Panc1 (cell line): ENCODE results near the gene AP1S1. TPM values are rescaled to one million over a fixed set of nuclear protein-coding genes. Genes with fewer than 3 reads are reported as not detected.
A peak's percentile ranks its signal among the peaks of the same experiment; 100 is the strongest.

Experiments used
- ATAC-seq: fragments of 200-7000 bp; cut with Tn5 transposase; 2 replicates; pipeline ENCODE4 v1.9.1; 2020; ENCODE audit warnings: mild to moderate bottlenecking, moderate library complexity
- BruUV-seq: library from RNA; stranded (reverse); fragments of 400-500 nt; replicated peaks from 2 replicates; lab custom pipeline; 2021; lab: Mats Ljungman, UMichigan
- CTCF ChIA-PET: fragments of 300-600 bp; sonication (Branson Sonifier 250); formaldehyde crosslinking; loops from one replicate; lab custom pipeline; 2022; ENCODE audit warnings: antibody characterized with exemption; lab: Charles Lee
- POLR2A ChIA-PET: fragments of 300-600 bp; sonication (Branson Sonifier 250); formaldehyde crosslinking; loops from one replicate; lab custom pipeline; 2022; ENCODE audit warnings: antibody characterized with exemption; lab: Charles Lee
- DNase-seq: peaks from one replicate; pipeline ENCODE4 v3.0.0-alpha.2; 2010; ENCODE audit warnings: low read depth, low spot score
- H3K27ac ChIP-seq: 2 replicates; pipeline ENCODE4 v1.5.1; 2011; ENCODE audit warnings: mild to moderate bottlenecking, low read length, inconsistent platforms
- H3K27me3 ChIP-seq: fragments of 200-500 bp; sonication (Bioruptor generic); 2 replicates; pipeline ENCODE4 v1.6.0; 2014; ENCODE audit warnings: low read length, inconsistent platforms; ENCODE audit not compliant: control insufficient read depth, insufficient read depth
- H3K36me3 ChIP-seq: fragments of 200-500 bp; sonication (Bioruptor generic); 2 replicates; pipeline ENCODE4 v1.5.1; 2014; ENCODE audit warnings: inconsistent platforms, mild to moderate bottlenecking, low read length, moderate library complexity; ENCODE audit not compliant: control insufficient read depth, insufficient read depth
- H3K4me1 ChIP-seq: 2 replicates; pipeline ENCODE4 v1.5.1; 2011; ENCODE audit warnings: inconsistent platforms, mild to moderate bottlenecking, low read length, moderate library complexity; ENCODE audit not compliant: control insufficient read depth, insufficient read depth
- H3K4me3 ChIP-seq, 2 experiments: 2 replicates each; pipeline ENCODE4 v1.5.1; 2011 to 2012; ENCODE audit warnings: low read depth in 2 of 2, low read length in 2 of 2, mild to moderate bottlenecking in 2 of 2, inconsistent platforms in 1 of 2, moderate library complexity in 1 of 2
- H3K9me3 ChIP-seq: fragments of 200-500 bp; sonication (Bioruptor generic); 2 replicates; pipeline ENCODE4 v1.5.1; 2014; ENCODE audit warnings: low read depth, mild to moderate bottlenecking, inconsistent platforms, low read length, moderate library complexity; ENCODE audit not compliant: control insufficient read depth, insufficient read depth
- POLR2AphosphoS5 ChIP-seq: IDR thresholded peaks from 2 replicates; pipeline ENCODE4 v1.6.1; 2012; ENCODE audit warnings: mild to moderate bottlenecking, low read depth, low read length, moderate library complexity
- SIN3A ChIP-seq: IDR thresholded peaks from 2 replicates; pipeline ENCODE4 v1.6.1; 2012; ENCODE audit warnings: low read depth, mild to moderate bottlenecking, low read length, moderate library complexity, borderline replicate concordance; ENCODE audit not compliant: insufficient read depth
- TCF7L2 ChIP-seq: IDR thresholded peaks from 2 replicates; pipeline ENCODE4 v1.6.1; 2011; ENCODE audit warnings: mild to moderate bottlenecking, low read depth, low read length, inconsistent platforms
- in situ Hi-C: cut with HindIII; loops from 2 replicates; pipeline ENCODE4 v1.10.0; 2016; ENCODE audit warnings: low sequenced_read_pairs, low pct_unique_long_range_greater_than_20kb
- intact Hi-C: fragments of 100-400 bp; cut with micrococcal nuclease; formaldehyde crosslinking; loops from one replicate; pipeline ENCODE4 v1.10.0; 2022; ENCODE audit not compliant: unreplicated experiment
- total RNA-seq: library from RNA; stranded (reverse); gene quantifications from one replicate; pipeline ENCODE4 v1.2.1, GENCODE V29; 2021; ENCODE audit not compliant: unreplicated experiment
- TF ChIP-seq, protein P1 (sequence below), 2 experiments: IDR thresholded peaks; 2 replicates each; pipeline ENCODE4 v1.6.1; 2011 to 2012; ENCODE audit warnings: low read depth in 2 of 2, control low read depth in 1 of 2, low read length in 1 of 2, mild to moderate bottlenecking in 1 of 2, moderate library complexity in 1 of 2; ENCODE audit not compliant: insufficient read depth in 1 of 2
- TF ChIP-seq, protein P2 (sequence below): fragments of 450-650 bp; IDR thresholded peaks from 2 replicates; pipeline ENCODE4 v1.5.1; 2017; ENCODE audit warnings: mild to moderate bottlenecking

The AP1S1 gene
- total RNA-seq, 1 experiment from 2014 or later: 74.2 TPM

- peaks cover 34% of the 10 kb centered on the region for H3K4me1 ChIP-seq
These were observed 13.4 kb upstream of the AP1S1 start for GRCh38 chr7:101140746-101141382.

GRCh38 chr7:101151908-101152651, 2.2 kb upstream of the AP1S1 start:
- Histone ChIP-seq H3K36me3 (no peaks in the 10 kb centered on the region; the same call in 1 of the 2 replicates), H3K4me1 (peaks cover 12% of the 10 kb centered on the region), H3K27me3 (no peaks in the 10 kb centered on the region), H3K9me3 (no peaks in the 10 kb centered on the region), H3K27ac (no peak overlapping the region), H3K4me3 (no peak overlapping the region)
- ATAC-seq (no peak), DNase-seq (no peak)
- in situ Hi-C loops: no loop called here
- ChIA-PET POLR2A (interaction anchor here (0.6 to 0.7 kb wide), 2 partner anchors 9 to 11 kb away, joined by 4 to 6 read pairs; no protein-coding TSS in a partner anchor), CTCF (interaction anchor here (0.6 kb wide), 1 partner anchor 27 kb away, joined by 3 read pairs; no protein-coding TSS in a partner anchor)
- intact Hi-C loops: no loop called here
- TF ChIP-seq SIN3A (no peak), POLR2AphosphoS5 (no peak), TCF7L2 (no peak)
- TF ChIP-seq, protein P1, sequence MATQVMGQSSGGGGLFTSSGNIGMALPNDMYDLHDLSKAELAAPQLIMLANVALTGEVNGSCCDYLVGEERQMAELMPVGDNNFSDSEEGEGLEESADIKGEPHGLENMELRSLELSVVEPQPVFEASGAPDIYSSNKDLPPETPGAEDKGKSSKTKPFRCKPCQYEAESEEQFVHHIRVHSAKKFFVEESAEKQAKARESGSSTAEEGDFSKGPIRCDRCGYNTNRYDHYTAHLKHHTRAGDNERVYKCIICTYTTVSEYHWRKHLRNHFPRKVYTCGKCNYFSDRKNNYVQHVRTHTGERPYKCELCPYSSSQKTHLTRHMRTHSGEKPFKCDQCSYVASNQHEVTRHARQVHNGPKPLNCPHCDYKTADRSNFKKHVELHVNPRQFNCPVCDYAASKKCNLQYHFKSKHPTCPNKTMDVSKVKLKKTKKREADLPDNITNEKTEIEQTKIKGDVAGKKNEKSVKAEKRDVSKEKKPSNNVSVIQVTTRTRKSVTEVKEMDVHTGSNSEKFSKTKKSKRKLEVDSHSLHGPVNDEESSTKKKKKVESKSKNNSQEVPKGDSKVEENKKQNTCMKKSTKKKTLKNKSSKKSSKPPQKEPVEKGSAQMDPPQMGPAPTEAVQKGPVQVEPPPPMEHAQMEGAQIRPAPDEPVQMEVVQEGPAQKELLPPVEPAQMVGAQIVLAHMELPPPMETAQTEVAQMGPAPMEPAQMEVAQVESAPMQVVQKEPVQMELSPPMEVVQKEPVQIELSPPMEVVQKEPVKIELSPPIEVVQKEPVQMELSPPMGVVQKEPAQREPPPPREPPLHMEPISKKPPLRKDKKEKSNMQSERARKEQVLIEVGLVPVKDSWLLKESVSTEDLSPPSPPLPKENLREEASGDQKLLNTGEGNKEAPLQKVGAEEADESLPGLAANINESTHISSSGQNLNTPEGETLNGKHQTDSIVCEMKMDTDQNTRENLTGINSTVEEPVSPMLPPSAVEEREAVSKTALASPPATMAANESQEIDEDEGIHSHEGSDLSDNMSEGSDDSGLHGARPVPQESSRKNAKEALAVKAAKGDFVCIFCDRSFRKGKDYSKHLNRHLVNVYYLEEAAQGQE (IDR thresholded peaks at IDR 0.05; ENCODE audit: insufficient read depth in 1 of 2, low read depth in 2 of 2, low read length in 1 of 2): no peak
- TF ChIP-seq, protein P2, sequence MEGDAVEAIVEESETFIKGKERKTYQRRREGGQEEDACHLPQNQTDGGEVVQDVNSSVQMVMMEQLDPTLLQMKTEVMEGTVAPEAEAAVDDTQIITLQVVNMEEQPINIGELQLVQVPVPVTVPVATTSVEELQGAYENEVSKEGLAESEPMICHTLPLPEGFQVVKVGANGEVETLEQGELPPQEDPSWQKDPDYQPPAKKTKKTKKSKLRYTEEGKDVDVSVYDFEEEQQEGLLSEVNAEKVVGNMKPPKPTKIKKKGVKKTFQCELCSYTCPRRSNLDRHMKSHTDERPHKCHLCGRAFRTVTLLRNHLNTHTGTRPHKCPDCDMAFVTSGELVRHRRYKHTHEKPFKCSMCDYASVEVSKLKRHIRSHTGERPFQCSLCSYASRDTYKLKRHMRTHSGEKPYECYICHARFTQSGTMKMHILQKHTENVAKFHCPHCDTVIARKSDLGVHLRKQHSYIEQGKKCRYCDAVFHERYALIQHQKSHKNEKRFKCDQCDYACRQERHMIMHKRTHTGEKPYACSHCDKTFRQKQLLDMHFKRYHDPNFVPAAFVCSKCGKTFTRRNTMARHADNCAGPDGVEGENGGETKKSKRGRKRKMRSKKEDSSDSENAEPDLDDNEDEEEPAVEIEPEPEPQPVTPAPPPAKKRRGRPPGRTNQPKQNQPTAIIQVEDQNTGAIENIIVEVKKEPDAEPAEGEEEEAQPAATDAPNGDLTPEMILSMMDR: no peak
- BruUV-seq: no TSS peak

More at GRCh38 chr7:101140746-101141382, 13.4 kb upstream of the AP1S1 start:
- TF ChIP-seq SIN3A (no peak), TCF7L2 (no peak), POLR2AphosphoS5 (no peak)
- TF ChIP-seq, protein P1 (IDR thresholded peaks at IDR 0.05; ENCODE audit: insufficient read depth in 1 of 2, low read depth in 2 of 2, low read length in 1 of 2): no peak
- TF ChIP-seq, protein P2: no peak
- DNase-seq (no peak), ATAC-seq (no peak)
- H3K27me3 ChIP-seq: no peaks in the 10 kb centered on the region
- peaks cover 2% of the 10 kb centered on the region; the same call in 1 of the 2 replicates for H3K36me3 ChIP-seq
- H3K27ac ChIP-seq: peak overlapping the region; percentile 67
- H3K9me3 ChIP-seq: no peaks in the 10 kb centered on the region
- intact Hi-C loops (no loop called here), in situ Hi-C loops (no loop called here)
- no peak overlapping the region for H3K4me3 ChIP-seq
- POLR2A ChIA-PET: interaction anchor here (0.6 to 0.8 kb wide), 3 partner anchors 20 to 123 kb away, joined by 3 to 4 read pairs (median 4); no protein-coding TSS in a partner anchor
- CTCF ChIA-PET: interaction anchor here (0.6 to 1.6 kb wide), 4 partner anchors 36 to 183 kb away, joined by 3 to 4 read pairs (median 3); no protein-coding TSS in a partner anchor
- no TSS peak for BruUV-seq
